Activated CD4-positive, alpha-beta T cell treated with anti-CD3 and anti-CD28 coated beads, Interleukin-2, amount 10 ng/mL, durations not matched to agents 7 days and 5 days (primary cell): ENCODE data around the gene HYAL3. TPM values are rescaled to one million over a fixed set of nuclear protein-coding genes. Genes with fewer than 3 reads are reported as not detected.
"Not testable (repeated sequence)": the region's sequence is repeated elsewhere in the genome, so short reads cannot be mapped to it uniquely, and the experiment has no call there.

ENCODE experiments used
- CTCF ChIA-PET: fragments of 350-600 bp; sonication (Branson Sonifier 250); formaldehyde crosslinking; loops from one replicate; lab custom pipeline; 2021; ENCODE audit warnings: antibody characterized with exemption; lab: Charles Lee
- POLR2A ChIA-PET: fragments of 350-600 bp; sonication (Branson Sonifier 250); formaldehyde crosslinking; loops from one replicate; lab custom pipeline; 2021; ENCODE audit warnings: antibody characterized with exemption; lab: Charles Lee
- DNase-seq: peaks from one replicate; pipeline ENCODE4 v3.0.0-alpha.2; 2020
- H3K27ac Mint-ChIP-seq: one replicate; pipeline ENCODE4 v1.8.0; 2021; ENCODE audit warnings: mild to moderate bottlenecking, moderate library complexity, mixed read lengths
- H3K27me3 Mint-ChIP-seq: one replicate; pipeline ENCODE4 v1.8.0; 2021; ENCODE audit warnings: mixed read lengths
- H3K36me3 Mint-ChIP-seq: one replicate; pipeline ENCODE4 v1.8.0; 2021; ENCODE audit warnings: low read depth, mixed read lengths
- H3K4me1 Mint-ChIP-seq: one replicate; pipeline ENCODE4 v1.8.0; 2021; ENCODE audit warnings: mixed read lengths
- H3K4me3 Mint-ChIP-seq: one replicate; pipeline ENCODE4 v1.8.0; 2021; ENCODE audit warnings: mild to moderate bottlenecking, moderate library complexity, mixed read lengths
- H3K9me3 Mint-ChIP-seq: one replicate; pipeline ENCODE4 v1.8.0; 2021; ENCODE audit warnings: mixed read lengths
- total RNA-seq, 2 experiments: library from RNA; stranded (reverse); gene quantifications; one replicate each; pipeline ENCODE4 v1.2.3, GENCODE V29; 2021

HYAL3 gene
- total RNA-seq, 2 experiments from 2014 or later: 9.2 to 10.9 TPM

GRCh38 chr3:50263478-50264382 lies 35.5 kb downstream of the HYAL3 start:
- Mint-ChIP-seq H3K27me3 (peaks cover 17% of the 10 kb centered on the region), H3K36me3 (peaks cover 2% of the 10 kb centered on the region), H3K9me3 (no peaks in the 10 kb centered on the region), H3K4me3 (no peak overlapping the region), H3K27ac (peak overlapping the region; percentile 19), H3K4me1 (peaks cover 3% of the 10 kb centered on the region)
- POLR2A ChIA-PET: interaction anchor here (0.6 kb wide), 1 partner anchor 28 kb away, joined by 5 read pairs; the partner anchor contains the start of gene GNAI2
- no peak for DNase-seq
- CTCF ChIA-PET: interaction anchor here (0.6 to 13.7 kb wide), 7 partner anchors 9 to 69 kb away, joined by 3 to 143 read pairs (median 4); partner anchors contain the start of gene IFRD2

- POLR2A ChIA-PET: no interaction called here
- H3K27ac Mint-ChIP-seq: no peak overlapping the region
- H3K4me1 Mint-ChIP-seq: peaks cover 3% of the 10 kb centered on the region
Observed at GRCh38 chr3:50262778-50263177, 36.4 kb downstream of the HYAL3 start.

GRCh38 chr3:50262200-50262599 lies 37.0 kb downstream of the HYAL3 start:
- H3K4me1 Mint-ChIP-seq, H3K27me3 Mint-ChIP-seq, POLR2A ChIA-PET, DNase-seq, H3K27ac Mint-ChIP-seq, H3K4me3 Mint-ChIP-seq, H3K9me3 Mint-ChIP-seq: not testable (repeated sequence)
- CTCF ChIA-PET: interaction anchor here (0.5 to 13.7 kb wide), 3 partner anchors 10 to 36 kb away, joined by 3 to 143 read pairs (median 5); no protein-coding TSS in a partner anchor
- peaks cover 16% of the 10 kb centered on the region for H3K36me3 Mint-ChIP-seq

More at GRCh38 chr3:50262778-50263177, 36.4 kb downstream of the HYAL3 start:
- CTCF ChIA-PET: interaction anchor here (1.0 to 13.7 kb wide), 4 partner anchors 10 to 29 kb away, joined by 4 to 143 read pairs (median 5); partner anchors contain the start of gene IFRD2
- Mint-ChIP-seq H3K9me3 (no peaks in the 10 kb centered on the region), H3K4me3 (no peak overlapping the region), H3K27me3 (peaks cover 8% of the 10 kb centered on the region), H3K36me3 (peaks cover 11% of the 10 kb centered on the region)
- no peak for DNase-seq

- Mint-ChIP-seq H3K4me3 (no peak overlapping the region), H3K4me1 (peaks cover 7% of the 10 kb centered on the region), H3K36me3 (peaks cover 21% of the 10 kb centered on the region), H3K9me3 (no peaks in the 10 kb centered on the region), H3K27ac (no peak overlapping the region), H3K27me3 (peaks cover 5% of the 10 kb centered on the region)
- ChIA-PET POLR2A (no interaction called here), CTCF (interaction anchor here (0.5 to 13.7 kb wide), 6 partner anchors 10 to 42 kb away, joined by 3 to 143 read pairs (median 8); no protein-coding TSS in a partner anchor)
- no peak for DNase-seq
Observed at GRCh38 chr3:50261505-50261904, 37.7 kb downstream of the HYAL3 start.

- Mint-ChIP-seq H3K27me3 (peaks cover 3% of the 10 kb centered on the region), H3K4me3 (no peak overlapping the region), H3K36me3 (peaks cover 26% of the 10 kb centered on the region), H3K4me1 (peaks cover 7% of the 10 kb centered on the region), H3K27ac (no peak overlapping the region), H3K9me3 (no peaks in the 10 kb centered on the region)
- no peak for DNase-seq
- ChIA-PET CTCF (interaction anchor here (1.2 to 13.7 kb wide), 6 partner anchors 10 to 87 kb away, joined by 3 to 143 read pairs (median 8); no protein-coding TSS in a partner anchor), POLR2A (no interaction called here)
Observed at GRCh38 chr3:50260942-50261441, 38.2 kb downstream of the HYAL3 start.

GRCh38 chr3:50260027-50260941 lies 38.9 kb downstream of the HYAL3 start:
- POLR2A ChIA-PET: no interaction called here
- DNase-seq: peak; percentile 82
- Mint-ChIP-seq H3K36me3 (peaks cover 28% of the 10 kb centered on the region), H3K4me1 (peaks cover 7% of the 10 kb centered on the region), H3K4me3 (peak overlapping the region; percentile 51), H3K9me3 (no peaks in the 10 kb centered on the region), H3K27ac (peak overlapping the region; percentile 46), H3K27me3 (no peaks in the 10 kb centered on the region)
- CTCF ChIA-PET: interaction anchor here (0.8 to 13.7 kb wide), 13 partner anchors 10 to 88 kb away, joined by 3 to 143 read pairs (median 4); no protein-coding TSS in a partner anchor

GRCh38 chr3:50259432-50260026 lies 39.7 kb downstream of the HYAL3 start:
- no peak for DNase-seq
- Mint-ChIP-seq H3K27ac (peak overlapping the region; percentile 46), H3K36me3 (peaks cover 28% of the 10 kb centered on the region), H3K27me3 (no peaks in the 10 kb centered on the region), H3K9me3 (no peaks in the 10 kb centered on the region), H3K4me3 (peak overlapping the region; percentile 51), H3K4me1 (peaks cover 7% of the 10 kb centered on the region)
- CTCF ChIA-PET: interaction anchor here (0.8 to 13.7 kb wide), 16 partner anchors 8 to 87 kb away, joined by 3 to 143 read pairs (median 4); partner anchors contain the start of gene GNAI2
- POLR2A ChIA-PET: no interaction called here

GRCh38 chr3:50258979-50259378 lies 40.2 kb downstream of the HYAL3 start:
- ChIA-PET POLR2A (no interaction called here), CTCF (interaction anchor here (0.8 to 13.7 kb wide), 9 partner anchors 8 to 49 kb away, joined by 3 to 143 read pairs (median 4); partner anchors contain the start of gene GNAI2)
- Mint-ChIP-seq H3K4me1 (peaks cover 7% of the 10 kb centered on the region), H3K27me3 (no peaks in the 10 kb centered on the region), H3K4me3 (no peak overlapping the region), H3K9me3 (no peaks in the 10 kb centered on the region), H3K27ac (no peak overlapping the region), H3K36me3 (peaks cover 33% of the 10 kb centered on the region)
- no peak for DNase-seq

GRCh38 chr3:50258029-50258680 lies 41.0 kb downstream of the HYAL3 start:
- Mint-ChIP-seq H3K9me3 (no peaks in the 10 kb centered on the region), H3K4me1 (peaks cover 9% of the 10 kb centered on the region), H3K36me3 (peaks cover 42% of the 10 kb centered on the region), H3K4me3 (no peak overlapping the region), H3K27me3 (no peaks in the 10 kb centered on the region), H3K27ac (no peak overlapping the region)
- CTCF ChIA-PET: interaction anchor here (0.8 to 13.7 kb wide), 6 partner anchors 8 to 48 kb away, joined by 3 to 143 read pairs (median 4); no protein-coding TSS in a partner anchor
- POLR2A ChIA-PET: no interaction called here
- DNase-seq: no peak

- Mint-ChIP-seq H3K27ac (peak overlapping the region; percentile 9), H3K4me3 (no peak overlapping the region), H3K27me3 (no peaks in the 10 kb centered on the region), H3K9me3 (no peaks in the 10 kb centered on the region), H3K36me3 (peaks cover 42% of the 10 kb centered on the region), H3K4me1 (peaks cover 9% of the 10 kb centered on the region)
- ChIA-PET CTCF (interaction anchor here (0.7 to 13.7 kb wide), 7 partner anchors 7 to 63 kb away, joined by 4 to 143 read pairs (median 5); no protein-coding TSS in a partner anchor), POLR2A (no interaction called here)
- peak; percentile 51 for DNase-seq
Observed at GRCh38 chr3:50256978-50257890, 42.0 kb downstream of the HYAL3 start.
